ENCODE results near the gene TCF25.

Gene TCF25

DNA sequence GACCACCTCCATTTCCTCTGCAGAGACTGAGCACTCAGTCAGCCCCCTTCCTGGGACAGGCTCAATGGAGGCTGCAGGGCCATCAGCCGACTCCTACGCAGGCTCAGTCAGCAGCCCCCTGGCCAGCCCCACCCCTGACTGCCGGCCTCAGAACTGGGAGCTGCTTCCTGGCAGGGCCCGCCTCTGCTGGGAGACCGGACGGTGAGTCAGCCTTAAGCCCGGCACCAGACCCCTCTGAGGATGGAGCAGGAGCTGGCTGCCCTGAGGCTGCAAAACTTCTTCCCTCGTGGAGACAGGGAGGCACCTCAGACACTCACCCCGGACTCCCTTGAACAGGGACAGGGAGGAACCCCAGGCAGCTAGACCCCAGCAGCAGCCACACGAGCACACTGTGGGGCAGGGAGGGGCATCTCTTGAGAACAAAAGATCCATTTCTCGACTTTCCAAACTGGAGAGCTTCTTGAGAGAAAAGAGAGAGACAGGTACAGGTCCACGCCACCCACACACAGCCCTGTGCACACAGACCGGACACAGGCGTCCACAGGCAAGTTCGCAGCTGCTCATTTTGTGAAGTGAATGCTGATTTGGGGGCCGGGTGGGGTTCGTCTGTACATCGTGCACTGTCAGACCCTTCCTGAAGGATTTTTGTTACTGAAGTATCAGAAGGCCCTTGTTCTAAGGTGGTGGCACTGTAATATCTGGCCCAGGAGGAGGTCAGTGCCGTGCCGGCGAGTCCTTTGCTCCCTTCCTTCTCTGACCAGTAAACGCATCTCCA is 48.5 kb downstream of the TCF25 start (continued):
- TF ChIP-seq, protein P1, sequence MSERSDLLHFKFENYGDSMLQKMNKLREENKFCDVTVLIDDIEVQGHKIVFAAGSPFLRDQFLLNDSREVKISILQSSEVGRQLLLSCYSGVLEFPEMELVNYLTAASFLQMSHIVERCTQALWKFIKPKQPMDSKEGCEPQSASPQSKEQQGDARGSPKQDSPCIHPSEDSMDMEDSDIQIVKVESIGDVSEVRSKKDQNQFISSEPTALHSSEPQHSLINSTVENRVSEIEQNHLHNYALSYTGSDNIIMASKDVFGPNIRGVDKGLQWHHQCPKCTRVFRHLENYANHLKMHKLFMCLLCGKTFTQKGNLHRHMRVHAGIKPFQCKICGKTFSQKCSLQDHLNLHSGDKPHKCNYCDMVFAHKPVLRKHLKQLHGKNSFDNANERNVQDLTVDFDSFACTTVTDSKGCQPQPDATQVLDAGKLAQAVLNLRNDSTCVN (tag by site-specific recombination; optimal IDR thresholded peaks at IDR 0.05) = no peak
- TF ChIP-seq ZNF449 (tag by site-specific recombination; IDR thresholded peaks at IDR 0.05) (no peak; the same call in 1 of the 2 replicates), BCL11A (tag by site-specific recombination; IDR thresholded peaks at IDR 0.05; ENCODE audit: low read depth) (no peak), ZNF324 (tag by site-specific recombination; IDR thresholded peaks at IDR 0.05) (no peak), ZNF121 (tag by site-specific recombination; IDR thresholded peaks at IDR 0.05) (no peak), ZEB2 (tag by site-specific recombination; IDR thresholded peaks at IDR 0.05) (no peak), ZNF184 (tag by site-specific recombination; IDR thresholded peaks at IDR 0.05) (no peak), ZNF624 (tag by site-specific recombination; IDR thresholded peaks at IDR 0.05) (no peak), ZNF610 (tag by site-specific recombination; IDR thresholded peaks at IDR 0.05; ENCODE audit: borderline replicate concordance) (no peak), HOXD13 (CRISPR knock-in tag; IDR thresholded peaks at IDR 0.05; ENCODE audit: borderline replicate concordance) (no peak), SCRT1 (tag by site-specific recombination; IDR thresholded peaks at IDR 0.05; ENCODE audit: borderline replicate concordance) (no peak), PRDM10 (tag by site-specific recombination; IDR thresholded peaks at IDR 0.05) (peak; percentile 77), REPIN1 (tag by site-specific recombination; IDR thresholded peaks at IDR 0.05; ENCODE audit: low read depth) (no peak), PRDM2 (tag by site-specific recombination; IDR thresholded peaks at IDR 0.05; ENCODE audit: borderline replicate concordance) (no peak), ZNF510 (tag by site-specific recombination; IDR thresholded peaks at IDR 0.05; ENCODE audit: insufficient replicate concordance) (no peak), KLF9 (tag by site-specific recombination; IDR thresholded peaks at IDR 0.05; ENCODE audit: low read depth) (peak; percentile 41; the same call in 1 of the 2 replicates), FEZF1 (tag by site-specific recombination; IDR thresholded peaks at IDR 0.05) (no peak), ZNF426 (tag by site-specific recombination; IDR thresholded peaks at IDR 0.05) (no peak), SCRT2 (tag by site-specific recombination; IDR thresholded peaks at IDR 0.05) (no peak), ZNF2 (tag by site-specific recombination; IDR thresholded peaks at IDR 0.05) (no peak), ZNF830 (tag by site-specific recombination; IDR thresholded peaks at IDR 0.05; ENCODE audit: low read depth) (no peak), KLF17 (tag by site-specific recombination; IDR thresholded peaks at IDR 0.05) (no peak; the same call in 1 of the 2 replicates)
- TF ChIP-seq, protein P2, sequence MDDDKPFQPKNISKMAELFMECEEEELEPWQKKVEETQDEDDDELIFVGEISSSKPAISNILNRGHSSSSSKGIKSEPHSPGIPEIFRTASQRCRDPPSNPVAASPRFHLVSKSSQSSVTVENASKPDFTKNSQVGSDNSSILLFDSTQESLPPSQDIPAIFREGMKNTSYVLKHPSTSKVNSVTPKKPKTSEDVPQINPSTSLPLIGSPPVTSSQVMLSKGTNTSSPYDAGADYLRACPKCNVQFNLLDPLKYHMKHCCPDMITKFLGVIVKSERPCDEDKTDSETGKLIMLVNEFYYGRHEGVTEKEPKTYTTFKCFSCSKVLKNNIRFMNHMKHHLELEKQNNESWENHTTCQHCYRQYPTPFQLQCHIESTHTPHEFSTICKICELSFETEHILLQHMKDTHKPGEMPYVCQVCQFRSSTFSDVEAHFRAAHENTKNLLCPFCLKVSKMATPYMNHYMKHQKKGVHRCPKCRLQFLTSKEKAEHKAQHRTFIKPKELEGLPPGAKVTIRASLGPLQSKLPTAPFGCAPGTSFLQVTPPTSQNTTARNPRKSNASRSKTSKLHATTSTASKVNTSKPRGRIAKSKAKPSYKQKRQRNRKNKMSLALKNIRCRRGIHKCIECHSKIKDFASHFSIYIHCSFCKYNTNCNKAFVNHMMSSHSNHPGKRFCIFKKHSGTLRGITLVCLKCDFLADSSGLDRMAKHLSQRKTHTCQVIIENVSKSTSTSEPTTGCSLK (tag by site-specific recombination; IDR thresholded peaks at IDR 0.05) = no peak

Measured in HEK293 (cell line).